GM23338 (cell line): Measurements from ENCODE around the gene SLC12A7. TPM values are rescaled to one million over a fixed set of nuclear protein-coding genes. Genes with fewer than 3 reads are reported as not detected.

Experiments used
- ATAC-seq: fragments of 200-7000 bp; cut with Tn5 transposase; 3 replicates; pipeline ENCODE4 v1.9.1; 2020
- DNase-seq: peaks from one replicate; pipeline ENCODE4 v3.0.0-alpha.2; 2015; ENCODE audit warnings: low spot score
- H2AFZ ChIP-seq: fragments of 200-600 bp; sonication (generic); 2 replicates; pipeline ENCODE4 v1.8.0; 2016; ENCODE audit warnings: antibody characterized with exemption, mild to moderate bottlenecking, moderate library complexity
- H3F3A ChIP-seq: fragments of 200-600 bp; sonication (generic); replicated peaks from 2 replicates; pipeline ENCODE4 v1.8.0; 2017; ENCODE audit warnings: antibody characterized with exemption, mixed run types, low read depth
- H3K27ac ChIP-seq: fragments of 200-600 bp; sonication (generic); 2 replicates; pipeline ENCODE4 v1.6.1; 2016; ENCODE audit warnings: low read depth
- H3K27me3 ChIP-seq: fragments of 200-600 bp; sonication (generic); 2 replicates; pipeline ENCODE4 v1.8.0; 2016; ENCODE audit warnings: mild to moderate bottlenecking, mixed run types, moderate library complexity; ENCODE audit not compliant: insufficient read depth
- H3K36me3 ChIP-seq: fragments of 200-600 bp; sonication (generic); 2 replicates; pipeline ENCODE4 v1.8.0; 2016; ENCODE audit warnings: mild to moderate bottlenecking; ENCODE audit not compliant: insufficient read depth
- H3K4me1 ChIP-seq: fragments of 200-600 bp; sonication (generic); 2 replicates; pipeline ENCODE4 v1.8.0; 2016; ENCODE audit warnings: mild to moderate bottlenecking, moderate library complexity; ENCODE audit not compliant: insufficient read depth
- H3K4me2 ChIP-seq: fragments of 200-600 bp; sonication (generic); 2 replicates; pipeline ENCODE4 v1.7.1; 2017; ENCODE audit warnings: mixed run types
- H3K4me3 ChIP-seq: fragments of 200-600 bp; sonication (generic); 2 replicates; pipeline ENCODE4 v1.6.1; 2016; ENCODE audit warnings: mixed run types
- H3K79me2 ChIP-seq: fragments of 200-600 bp; sonication (generic); replicated peaks from 2 replicates; pipeline ENCODE4 v1.8.0; 2017; ENCODE audit warnings: mild to moderate bottlenecking; ENCODE audit not compliant: insufficient read depth
- H3K9me2 ChIP-seq: fragments of 200-600 bp; sonication (generic); 2 replicates; pipeline ENCODE4 v1.8.0; 2017; ENCODE audit not compliant: insufficient read depth
- H4K20me1 ChIP-seq: fragments of 200-600 bp; sonication (generic); replicated peaks from 2 replicates; pipeline ENCODE4 v1.8.0; 2017; ENCODE audit warnings: mild to moderate bottlenecking; ENCODE audit not compliant: insufficient read depth
- H3K27ac Mint-ChIP-seq: 2 replicates; pipeline ENCODE4 v1.8.0; 2020; ENCODE audit warnings: inconsistent platforms, mild to moderate bottlenecking, moderate library complexity, mixed read lengths
- H3K27me3 Mint-ChIP-seq: 3 replicates; pipeline ENCODE4 v1.8.0; 2022; ENCODE audit warnings: low read depth, mild to moderate bottlenecking, moderate library complexity, mixed read lengths, inconsistent platforms; ENCODE audit not compliant: insufficient read depth, poor library complexity
- H3K36me3 Mint-ChIP-seq: 3 replicates; pipeline ENCODE4 v1.8.0; 2021; ENCODE audit warnings: low read depth, mild to moderate bottlenecking, inconsistent platforms, moderate library complexity, mixed read lengths
- H3K4me1 Mint-ChIP-seq: 3 replicates; pipeline ENCODE4 v1.8.0; 2020; ENCODE audit warnings: mild to moderate bottlenecking, inconsistent platforms, mixed read lengths
- H3K4me3 Mint-ChIP-seq: 3 replicates; pipeline ENCODE4 v1.8.0; 2021; ENCODE audit warnings: moderate library complexity, mild to moderate bottlenecking, inconsistent platforms, mixed read lengths
- H3K9me3 Mint-ChIP-seq: 3 replicates; pipeline ENCODE4 v1.8.0; 2020; ENCODE audit warnings: moderate library complexity, mild to moderate bottlenecking, inconsistent platforms, mixed read lengths
- CREB1 ChIP-seq: fragments of 250-450 bp; sonication (Bioruptor Pico); IDR thresholded peaks from 2 replicates; pipeline ENCODE4 v1.5.0; 2020; ENCODE audit warnings: low read depth, mild to moderate bottlenecking, moderate library complexity
- CTCF ChIP-seq, 2 experiments: fragments of 200-600 bp in 1 of 2; sonication (generic) in 1 of 2; conservative IDR thresholded peaks; 2 replicates each; pipeline versions ENCODE4 v1.5.1 to v1.6.1; 2016 to 2017; ENCODE audit warnings: antibody characterized with exemption in 2 of 2, low read depth in 2 of 2, mild to moderate bottlenecking in 2 of 2, moderate library complexity in 1 of 2
- EZH2 ChIP-seq: fragments of 200-600 bp; sonication (generic); IDR thresholded peaks from one replicate; pipeline ENCODE4 v1.8.0; 2017; ENCODE audit warnings: antibody characterized with exemption, mild to moderate bottlenecking, low read depth; ENCODE audit not compliant: unreplicated experiment
- JUNB ChIP-seq: IDR thresholded peaks from one replicate; pipeline ENCODE4 v1.6.1; 2016; ENCODE audit warnings: antibody characterized with exemption; ENCODE audit not compliant: unreplicated experiment
- NANOG ChIP-seq: IDR thresholded peaks from 2 replicates; pipeline ENCODE4 v1.6.1; 2016; ENCODE audit warnings: antibody characterized with exemption, borderline replicate concordance
- POLR2AphosphoS5 ChIP-seq: IDR thresholded peaks from 2 replicates; pipeline ENCODE4 v1.6.1; 2016; ENCODE audit warnings: antibody characterized with exemption, low read depth
- STAT1 ChIP-seq: IDR thresholded peaks from one replicate; pipeline ENCODE4 v1.6.1; 2016; ENCODE audit warnings: antibody characterized with exemption; ENCODE audit not compliant: unreplicated experiment
- ZNF114 ChIP-seq: fragments of 250-450 bp; sonication (Bioruptor Pico); IDR thresholded peaks from 2 replicates; pipeline ENCODE4 v1.5.0; 2020; ENCODE audit warnings: mild to moderate bottlenecking, moderate library complexity
- ZNF331 ChIP-seq: fragments of 250-450 bp; sonication (Bioruptor Pico); IDR thresholded peaks from 2 replicates; pipeline ENCODE4 v1.5.0; 2020; ENCODE audit warnings: low read depth, mild to moderate bottlenecking, moderate library complexity
- ZNF462 ChIP-seq: fragments of 250-450 bp; sonication (Bioruptor Pico); IDR thresholded peaks from 2 replicates; pipeline ENCODE4 v1.5.0; 2020; ENCODE audit warnings: mild to moderate bottlenecking, moderate library complexity
- polyA plus RNA-seq: library from polyadenylated mRNA; unstranded; fragments of >200 nt; fragmentation: Nextera tagmentation; extraction: Ambion mirVana; gene quantifications from 2 replicates; pipeline ENCODE4 v1.2.1, GENCODE V29; 2016
- total RNA-seq: library from RNA; depleted of rRNA; stranded (reverse); fragments of >200 nt; shearing (Covaris generic); gene quantifications from 2 replicates; pipeline ENCODE4 v1.2.3, GENCODE V29; 2014
- TF ChIP-seq, protein P1 (sequence below): IDR thresholded peaks from 2 replicates; pipeline ENCODE4 v1.6.1; 2016; ENCODE audit warnings: antibody characterized with exemption

SLC12A7 gene
- total and polyA plus RNA-seq, 2 experiments from 2014 or later: 7.4 to 32.2 TPM

DNA sequence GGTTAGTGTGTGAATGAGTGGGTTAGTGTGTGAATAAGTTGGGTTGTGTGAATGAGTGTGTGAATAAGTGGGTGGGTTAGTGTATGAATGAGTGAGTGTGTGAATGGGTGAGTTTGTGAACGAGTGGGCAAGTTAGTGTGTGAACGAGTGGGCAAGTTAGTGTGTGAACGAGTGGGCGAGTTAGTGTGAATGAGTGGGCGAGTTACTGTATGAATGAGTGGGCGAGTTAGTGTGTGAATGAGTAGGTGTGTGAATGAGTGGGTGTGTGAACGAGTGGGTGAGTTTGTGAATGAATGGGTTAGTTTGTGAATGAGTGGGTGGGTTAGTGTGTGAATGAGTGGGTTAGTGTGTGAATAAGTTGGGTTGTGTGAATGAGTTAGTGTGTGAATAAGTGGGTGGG lies 68.5 kb downstream of the SLC12A7 start:
- peaks cover 3% of the 10 kb centered on the region; the same call in 1 of the 3 replicates for H3K4me1 Mint-ChIP-seq
- Histone ChIP-seq H3K27ac (no peak overlapping the region), H3F3A (no peaks in the 10 kb centered on the region), H3K4me3 (no peak overlapping the region), H3K79me2 (no peaks in the 10 kb centered on the region), H3K27me3 (no peaks in the 10 kb centered on the region), H3K4me2 (no peak overlapping the region), H4K20me1 (no peaks in the 10 kb centered on the region), H2AFZ (no peak overlapping the region), H3K4me1 (no peaks in the 10 kb centered on the region), H3K9me2 (no peaks in the 10 kb centered on the region), H3K36me3 (no peaks in the 10 kb centered on the region)
- no peak overlapping the region for H3K4me3 Mint-ChIP-seq
- DNase-seq: no peak
- no peak overlapping the region for H3K27ac Mint-ChIP-seq
- H3K36me3 Mint-ChIP-seq: peaks cover 49% of the 10 kb centered on the region
- peaks cover 11% of the 10 kb centered on the region for H3K27me3 Mint-ChIP-seq
- TF ChIP-seq ZNF114 (CRISPR knock-in tag) (no peak), JUNB (no peak), STAT1 (no peak), ZNF462 (CRISPR knock-in tag) (no peak), CTCF (conservative IDR thresholded peaks at IDR 0.05; ENCODE audit: low read depth in 2 of 2) (no peak), ZNF331 (no peak), NANOG (no peak), EZH2 (no peak), POLR2AphosphoS5 (no peak), CREB1 (CRISPR knock-in tag) (no peak)
- TF ChIP-seq, protein P1, sequence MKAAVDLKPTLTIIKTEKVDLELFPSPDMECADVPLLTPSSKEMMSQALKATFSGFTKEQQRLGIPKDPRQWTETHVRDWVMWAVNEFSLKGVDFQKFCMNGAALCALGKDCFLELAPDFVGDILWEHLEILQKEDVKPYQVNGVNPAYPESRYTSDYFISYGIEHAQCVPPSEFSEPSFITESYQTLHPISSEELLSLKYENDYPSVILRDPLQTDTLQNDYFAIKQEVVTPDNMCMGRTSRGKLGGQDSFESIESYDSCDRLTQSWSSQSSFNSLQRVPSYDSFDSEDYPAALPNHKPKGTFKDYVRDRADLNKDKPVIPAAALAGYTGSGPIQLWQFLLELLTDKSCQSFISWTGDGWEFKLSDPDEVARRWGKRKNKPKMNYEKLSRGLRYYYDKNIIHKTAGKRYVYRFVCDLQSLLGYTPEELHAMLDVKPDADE: no peak
- H3K9me3 Mint-ChIP-seq: peaks cover 73% of the 10 kb centered on the region
- ATAC-seq: no peak
